K562 (cell line): ENCODE data around the gene CACNA1I. TPM values are rescaled to one million over a fixed set of nuclear protein-coding genes. Genes with fewer than 3 reads are reported as not detected.

Experiments used
- ATF7 ChIP-seq: fragments of 450-650 bp; IDR thresholded peaks from 2 replicates; pipeline ENCODE4 v1.7.1; 2014; ENCODE audit warnings: mild to moderate bottlenecking, moderate library complexity
- BACH1 ChIP-seq: fragments of 200-800 bp; sonication (Bioruptor generic); IDR thresholded peaks from 2 replicates; pipeline ENCODE4 v1.6.1; 2016; ENCODE audit warnings: missing genetic modification characterization, missing compliant biosample characterization
- CBX2 ChIP-seq: fragments of 200-600 bp; sonication (generic); IDR thresholded peaks from one replicate; pipeline ENCODE4 v1.6.1; 2012; ENCODE audit warnings: mild to moderate bottlenecking, low read length, inconsistent platforms; ENCODE audit not compliant: insufficient read depth, poor library complexity, severe bottlenecking
- CHD1 ChIP-seq: fragments of 200-600 bp; sonication (generic); IDR thresholded peaks from one replicate; pipeline ENCODE4 v1.6.1; 2012; ENCODE audit warnings: mild to moderate bottlenecking, moderate library complexity, low read length, inconsistent platforms
- COPS2 ChIP-seq: fragments of 450-650 bp; conservative IDR thresholded peaks from 2 replicates; pipeline ENCODE4 v1.6.1; 2016; ENCODE audit warnings: mild to moderate bottlenecking, moderate library complexity
- FOXA3 ChIP-seq, 2 experiments: fragments of 450-650 bp in 1 of 2; sonication (generic) in 1 of 2; formaldehyde crosslinking; IDR thresholded peaks in 1 of 2; conservative IDR thresholded peaks in 1 of 2; 2 replicates each; pipeline versions ENCODE4 v1.4.0 to v1.8.0; 2020 to 2022; ENCODE audit warnings: mild to moderate bottlenecking in 2 of 2, missing genetic modification reagents in 1 of 2
- FOXJ2 ChIP-seq: fragments of 200-800 bp; sonication (Bioruptor generic); IDR thresholded peaks from 2 replicates; pipeline ENCODE4 v1.6.1; 2016; ENCODE audit warnings: missing genetic modification characterization, missing compliant biosample characterization
- FOXM1 ChIP-seq, 2 experiments: fragments of 450-650 bp in 1 of 2; sonication (generic) in 1 of 2; formaldehyde crosslinking in 1 of 2; IDR thresholded peaks; 2 replicates each; pipeline versions ENCODE4 v1.6.1 to v1.9.0; 2017 to 2022; ENCODE audit warnings: low read depth in 2 of 2, mild to moderate bottlenecking in 2 of 2, missing genetic modification reagents in 1 of 2, moderate library complexity in 1 of 2
- IRF2 ChIP-seq: sonication (generic); formaldehyde crosslinking; IDR thresholded peaks from 2 replicates; pipeline ENCODE4 v1.8.1; 2022; ENCODE audit warnings: mild to moderate bottlenecking, missing genetic modification reagents
- JUN ChIP-seq, 2 experiments: sonication (generic) in 1 of 2; formaldehyde crosslinking in 1 of 2; IDR thresholded peaks; 2 replicates each; pipeline versions ENCODE4 v1.6.1 to v1.8.0; 2012 to 2022; ENCODE audit warnings: borderline replicate concordance in 2 of 2, mild to moderate bottlenecking in 2 of 2, improper control_type of control experiment in 1 of 2, low read depth in 1 of 2, low read length in 1 of 2, missing genetic modification reagents in 1 of 2
- JUND ChIP-seq, 2 experiments: IDR thresholded peaks; 2 replicates in 1 of 2; 3 replicates in 1 of 2; pipeline ENCODE4 v1.6.1; 2011; ENCODE audit warnings: borderline replicate concordance in 2 of 2, low read depth in 2 of 2, low read length in 2 of 2, improper control_type of control experiment in 1 of 2, missing biosample characterization in 1 of 2, missing genetic modification characterization in 1 of 2, missing genetic modification reagents in 1 of 2
- KLF10 ChIP-seq: fragments of 250-450 bp; sonication (Bioruptor Pico); IDR thresholded peaks from 2 replicates; pipeline ENCODE4 v1.6.1; 2021; ENCODE audit warnings: matching md5 sums
- NR4A1 ChIP-seq, 2 experiments: fragments of 250-450 bp in 1 of 2; fragments of 450-650 bp in 1 of 2; sonication (Bioruptor Pico) in 1 of 2; IDR thresholded peaks; 2 replicates each; pipeline versions ENCODE4 v1.4.0 to v1.6.1; 2016 to 2020; ENCODE audit warnings: mild to moderate bottlenecking in 2 of 2, missing compliant biosample characterization in 1 of 2, missing genetic modification characterization in 1 of 2, moderate library complexity in 1 of 2
- RBBP5 ChIP-seq: fragments of 200-600 bp; sonication (generic); IDR thresholded peaks from 2 replicates; pipeline ENCODE4 v1.6.1; 2012; ENCODE audit warnings: borderline replicate concordance, mild to moderate bottlenecking, low read length, control low read depth, inconsistent platforms; ENCODE audit not compliant: insufficient read depth, poor library complexity, severe bottlenecking
- RBM34 ChIP-seq: fragments of 200-400 bp; formaldehyde crosslinking; IDR thresholded peaks from 2 replicates; pipeline ENCODE4 v1.6.1; 2018; ENCODE audit warnings: low read length, borderline replicate concordance; ENCODE audit not compliant: insufficient read depth
- TGIF2 ChIP-seq: sonication (generic); formaldehyde crosslinking; IDR thresholded peaks from 2 replicates; pipeline ENCODE4 v1.8.1; 2022; ENCODE audit warnings: mild to moderate bottlenecking, missing genetic modification reagents, moderate library complexity
- ZBTB5 ChIP-seq: fragments of 450-650 bp; IDR thresholded peaks from 2 replicates; pipeline ENCODE4 v1.6.1; 2017; ENCODE audit warnings: antibody characterized with exemption
- ZNF224 ChIP-seq: sonication (generic); formaldehyde crosslinking; IDR thresholded peaks from 2 replicates; pipeline ENCODE4 v1.8.0; 2022; ENCODE audit warnings: mild to moderate bottlenecking, missing genetic modification reagents
- ZNF780A ChIP-seq: fragments of 250-450 bp; sonication (Bioruptor Pico); IDR thresholded peaks from 2 replicates; pipeline ENCODE4 v1.5.0; 2021; ENCODE audit warnings: mild to moderate bottlenecking
- ZNF79 ChIP-seq: fragments of 250-450 bp; sonication (Bioruptor Pico); IDR thresholded peaks from 2 replicates; pipeline ENCODE4 v1.4.0; 2020; ENCODE audit warnings: low read depth, mild to moderate bottlenecking, moderate library complexity
- polyA plus RNA-seq, 8 experiments: library from polyadenylated mRNA; depleted of rRNA in 4 of 8; stranded (reverse) in 5 of 8; unstranded in 3 of 8; fragments of >200 nt; fragmentation: Nextera tagmentation in 2 of 8; fragmentation: Illumina TruSeq in 1 of 8; extraction: Ambion mirVana in 2 of 8; extraction: Trizol in 1 of 8; gene quantifications; 2 replicates each; pipeline versions ENCODE4 v1.2.1 to v1.2.3, GENCODE V29; 2011 to 2014; ENCODE audit warnings: inconsistent platforms in 1 of 8, missing spikeins in 1 of 8
- total RNA-seq, 7 experiments: library from RNA; depleted of rRNA in 6 of 7; stranded (reverse); fragments of >200 nt in 6 of 7; fragmentation: Illumina TruSeq in 2 of 7; extraction: Trizol in 2 of 7; gene quantifications; 2 replicates each; pipeline versions ENCODE4 v1.2.1 to v1.2.3, GENCODE V29; 2011 to 2021; ENCODE audit warnings: low replicate concordance in 1 of 7
- TF ChIP-seq, protein P1 (sequence below): fragments of 250-450 bp; sonication (Bioruptor Pico); IDR thresholded peaks from 2 replicates; pipeline ENCODE4 v1.8.0; 2022; ENCODE audit warnings: moderate library complexity, mild to moderate bottlenecking, inconsistent platforms

CACNA1I gene
- total and polyA plus RNA-seq, 9 of the 15 experiments (the other 6 are each of a cell fraction or from before 2014, with no cell fraction given), result 0.01 to 0.79 (median 0.32) TPM; not detected in 1

DNA sequence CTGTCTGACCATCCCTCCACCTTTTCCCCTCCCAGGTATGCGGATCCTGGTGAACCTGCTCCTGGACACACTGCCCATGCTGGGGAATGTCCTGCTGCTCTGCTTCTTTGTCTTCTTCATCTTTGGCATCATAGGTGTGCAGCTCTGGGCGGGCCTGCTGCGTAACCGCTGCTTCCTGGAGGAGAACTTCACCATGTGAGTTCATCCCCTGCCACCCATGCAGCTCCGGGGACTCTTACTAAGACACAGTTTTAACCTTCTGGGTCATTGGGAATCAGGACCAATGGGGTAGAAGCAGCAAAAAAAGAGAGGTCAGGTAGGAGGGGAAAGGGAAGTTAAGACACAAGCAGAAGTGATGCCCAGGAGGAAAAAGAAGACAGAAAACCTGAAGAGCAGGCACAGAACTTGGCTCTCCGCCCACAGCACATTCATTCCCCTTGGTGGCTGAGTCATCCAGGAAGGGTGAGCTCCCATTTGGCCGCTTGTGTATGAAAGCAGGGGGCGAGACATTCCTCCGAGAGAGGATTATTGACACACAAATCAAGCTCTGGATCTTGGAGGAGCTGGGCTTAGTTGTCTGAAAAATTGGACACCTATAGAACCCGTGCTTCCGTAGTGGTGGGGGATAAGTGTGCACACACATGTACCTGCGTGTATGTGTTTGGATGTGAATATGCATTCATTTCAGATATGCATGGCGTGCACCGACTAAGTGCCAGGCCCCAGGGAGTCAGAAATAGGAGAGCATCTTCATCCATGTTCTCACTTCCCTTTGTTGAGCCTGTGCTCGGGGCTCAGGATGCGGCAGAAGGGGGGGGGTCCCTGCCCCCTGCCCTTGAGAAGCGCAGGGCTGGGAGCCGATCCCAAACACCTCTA is 64.2 kb downstream of the CACNA1I start (continued):
- TF ChIP-seq BACH1 (tag) (no peak), JUND (IDR thresholded peaks at IDR 0.05; ENCODE audit: borderline replicate concordance, low read depth, low read length) (peak; percentile 91), JUND (tag; IDR thresholded peaks at IDR 0.05; ENCODE audit: borderline replicate concordance, low read depth, low read length) (peak; percentile 79; the same call in 1 of the 3 replicates), CBX2 (no peak), ZNF224 (CRISPR knock-in tag) (no peak), IRF2 (CRISPR knock-in tag) (no peak), FOXA3 (CRISPR knock-in tag; conservative IDR thresholded peaks at IDR 0.05 in 1 of 2, IDR thresholded peaks at IDR 0.05 in 1 of 2) (no peak), FOXM1 (IDR thresholded peaks at IDR 0.05; ENCODE audit: low read depth) (no peak), FOXM1 (CRISPR knock-in tag; IDR thresholded peaks at IDR 0.05; ENCODE audit: low read depth) (no peak), ATF7 (no peak), COPS2 (no peak), ZNF780A (no peak), ZBTB5 (no peak), RBM34 (no peak), CHD1 (no peak), RBBP5 (no peak), NR4A1 (CRISPR knock-in tag; IDR thresholded peaks at IDR 0.05) (no peak), NR4A1 (tag; IDR thresholded peaks at IDR 0.05) (no peak), FOXJ2 (tag) (no peak), JUN (IDR thresholded peaks at IDR 0.05; ENCODE audit: borderline replicate concordance, low read depth, low read length) (peak; percentile 54; the same call in 1 of the 2 replicates), JUN (CRISPR knock-in tag; IDR thresholded peaks at IDR 0.05; ENCODE audit: borderline replicate concordance) (no peak), TGIF2 (no peak), ZNF79 (CRISPR knock-in tag) (no peak), KLF10 (no peak)
- TF ChIP-seq, protein P1, sequence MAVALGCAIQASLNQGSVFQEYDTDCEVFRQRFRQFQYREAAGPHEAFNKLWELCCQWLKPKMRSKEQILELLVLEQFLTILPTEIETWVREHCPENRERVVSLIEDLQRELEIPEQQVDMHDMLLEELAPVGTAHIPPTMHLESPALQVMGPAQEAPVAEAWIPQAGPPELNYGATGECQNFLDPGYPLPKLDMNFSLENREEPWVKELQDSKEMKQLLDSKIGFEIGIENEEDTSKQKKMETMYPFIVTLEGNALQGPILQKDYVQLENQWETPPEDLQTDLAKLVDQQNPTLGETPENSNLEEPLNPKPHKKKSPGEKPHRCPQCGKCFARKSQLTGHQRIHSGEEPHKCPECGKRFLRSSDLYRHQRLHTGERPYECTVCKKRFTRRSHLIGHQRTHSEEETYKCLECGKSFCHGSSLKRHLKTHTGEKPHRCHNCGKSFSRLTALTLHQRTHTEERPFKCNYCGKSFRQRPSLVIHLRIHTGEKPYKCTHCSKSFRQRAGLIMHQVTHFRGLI (CRISPR knock-in tag), result no peak
